Kasumi-1 (cell line): ENCODE measurements around the gene PGM2L1.
A peak's percentile ranks its signal among the peaks of the same experiment; 100 is the strongest.
"Not testable (repeated sequence)": the region's sequence is repeated elsewhere in the genome, so short reads cannot be mapped to it uniquely, and the experiment has no call there.

Experiments used
- DNase-seq, 2 experiments: peaks; one replicate each; lab custom pipeline; 2025; lab: John Stamatoyannopoulos, UW

Gene PGM2L1

GRCh38 chr11:74338963-74339362 lies 59.3 kb downstream of the PGM2L1 start:
- no peak for DNase-seq

- no peak for DNase-seq
Observed at GRCh38 chr11:74333193-74333592, 65.0 kb downstream of the PGM2L1 start.

GRCh38 chr11:74332291-74332690 lies 65.9 kb downstream of the PGM2L1 start:
- no peak for DNase-seq

GRCh38 chr11:74331000-74331399 lies 67.2 kb downstream of the PGM2L1 start:
- not testable (repeated sequence) for DNase-seq

- DNase-seq: no peak
Observed at GRCh38 chr11:74330075-74330858, 68.0 kb downstream of the PGM2L1 start.

GRCh38 chr11:74327076-74327475 lies 71.2 kb downstream of the PGM2L1 start:
- no peak for DNase-seq

GRCh38 chr11:74326665-74327064 lies 71.6 kb downstream of the PGM2L1 start:
- no peak for DNase-seq

- no peak for DNase-seq
Observed at GRCh38 chr11:74325649-74326645, 72.3 kb downstream of the PGM2L1 start.

GRCh38 chr11:74322667-74323066 lies 75.6 kb downstream of the PGM2L1 start:
- DNase-seq: no peak

- peak; percentile 64 to 66 for DNase-seq
Observed at GRCh38 chr11:74321487-74322188, 76.6 kb downstream of the PGM2L1 start.

GRCh38 chr11:74320538-74320937 lies 77.7 kb downstream of the PGM2L1 start:
- DNase-seq: no peak

- no peak for DNase-seq
Observed at GRCh38 chr11:74319139-74319816, 79.0 kb downstream of the PGM2L1 start.

GRCh38 chr11:74318241-74318932 lies 79.8 kb downstream of the PGM2L1 start:
- DNase-seq: no peak

- no peak for DNase-seq
Observed at GRCh38 chr11:74316772-74317505, 81.3 kb downstream of the PGM2L1 start.

- DNase-seq: no peak
Observed at GRCh38 chr11:74312326-74312725, 85.9 kb downstream of the PGM2L1 start.

- peak; percentile 67 to 68 for DNase-seq
Observed at GRCh38 chr11:74311352-74311926, 86.8 kb downstream of the PGM2L1 start, which contains the start of gene P4HA3. Gene P4HA3 (minus strand): TSS chr11:74311640. CDS start chr11:74311611, 29 bp downstream.

GRCh38 chr11:74310857-74311256 lies 87.4 kb downstream of the PGM2L1 start:
- no peak for DNase-seq

GRCh38 chr11:74307434-74307833 lies 90.8 kb downstream of the PGM2L1 start:
- DNase-seq: no peak

GRCh38 chr11:74306435-74307175 lies 91.6 kb downstream of the PGM2L1 start:
- DNase-seq: peak in 1 of 2 experiments; percentile 31
